HG03045 (cell line): ENCODE results near the gene NCEH1.
A peak's percentile ranks its signal among the peaks of the same experiment; 100 is the strongest.
"Not testable (repeated sequence)": the region's sequence is repeated elsewhere in the genome, so short reads cannot be mapped to it uniquely, and the experiment has no call there.

Experiments used
- ATAC-seq: cut with Tn5 transposase; IDR thresholded peaks from one replicate; pipeline ENCODE4 v1.9.1; 2021; ENCODE audit warnings: mild to moderate bottlenecking, moderate library complexity; ENCODE audit not compliant: unreplicated experiment

NCEH1 gene

DNA sequence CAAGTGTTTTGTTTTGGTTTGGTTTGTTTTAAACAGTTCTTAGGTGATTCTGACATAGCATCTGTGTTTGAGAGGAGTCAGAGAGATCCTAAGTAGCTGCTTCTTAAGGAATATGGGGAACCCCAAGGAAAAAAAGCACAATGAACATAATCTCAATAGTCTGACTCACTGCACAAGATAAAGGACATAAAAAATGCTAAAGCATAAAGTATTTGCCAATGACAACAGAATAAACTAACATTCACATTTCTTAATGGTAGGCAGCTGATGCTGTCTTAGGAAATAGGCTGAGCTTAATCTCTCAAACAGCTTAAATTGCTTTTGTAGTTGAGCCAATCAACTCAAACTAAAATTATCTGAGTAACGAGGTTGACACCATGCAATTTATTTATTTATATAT lies 2.9 kb downstream of the NCEH1 start:
- no peak for ATAC-seq

DNA sequence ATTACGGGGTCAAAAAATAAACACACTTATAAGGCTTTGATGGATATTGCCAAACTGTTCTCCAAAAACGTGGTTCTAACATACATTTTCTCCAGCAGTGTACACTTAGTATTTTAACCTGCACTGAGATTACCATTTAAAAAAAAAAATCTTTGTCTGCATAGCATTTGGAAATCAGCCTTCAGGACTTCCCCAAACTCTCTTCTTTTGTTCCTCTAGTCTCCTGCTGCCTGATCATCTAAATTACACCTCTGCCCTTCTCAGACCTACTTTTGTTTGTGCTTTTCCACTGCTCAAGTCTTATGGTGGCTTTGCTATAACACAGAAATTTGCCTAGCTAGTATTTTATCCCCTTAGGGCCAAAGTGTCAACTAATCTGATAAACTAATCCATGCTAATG lies 3.8 kb downstream of the NCEH1 start:
- ATAC-seq, result no peak

DNA sequence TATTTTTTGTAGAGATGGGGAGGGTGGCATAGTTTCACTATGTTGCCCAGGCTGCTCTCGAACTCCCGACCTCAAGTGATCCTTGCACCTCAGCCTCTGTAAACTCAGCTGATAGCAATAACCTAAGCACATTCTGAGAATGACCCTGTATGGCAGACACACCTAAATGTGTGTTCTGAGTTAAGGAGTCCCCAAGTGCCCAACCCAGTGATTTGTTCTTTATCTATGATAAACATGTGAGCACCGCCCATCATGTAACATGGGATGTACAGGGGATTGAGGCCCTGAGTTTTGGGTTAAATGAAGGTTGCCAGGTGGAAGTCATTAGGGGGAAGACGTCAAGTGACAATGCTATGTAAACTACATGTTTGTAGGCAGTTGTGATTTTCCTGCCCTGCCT lies 5.7 kb downstream of the NCEH1 start:
- ATAC-seq, result no peak

DNA sequence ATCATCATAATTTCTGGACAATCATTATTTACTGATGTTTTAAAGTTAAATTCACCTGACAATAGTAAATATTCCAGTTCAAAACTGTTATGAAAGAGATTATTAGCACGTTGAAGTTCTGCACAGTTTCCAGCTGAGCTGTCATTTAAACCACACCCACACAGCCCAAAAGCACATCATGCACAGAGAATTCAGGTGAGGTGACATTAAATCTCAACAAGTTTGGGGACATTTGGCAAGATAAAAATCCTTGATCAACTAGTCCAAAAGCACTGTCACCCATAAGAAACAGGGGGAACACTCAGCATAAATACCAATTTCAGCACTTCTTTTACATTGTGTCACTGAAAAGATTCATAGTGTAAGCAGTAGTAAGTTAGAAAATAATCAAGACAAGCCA lies 6.9 kb downstream of the NCEH1 start:
- ATAC-seq, result no peak

DNA sequence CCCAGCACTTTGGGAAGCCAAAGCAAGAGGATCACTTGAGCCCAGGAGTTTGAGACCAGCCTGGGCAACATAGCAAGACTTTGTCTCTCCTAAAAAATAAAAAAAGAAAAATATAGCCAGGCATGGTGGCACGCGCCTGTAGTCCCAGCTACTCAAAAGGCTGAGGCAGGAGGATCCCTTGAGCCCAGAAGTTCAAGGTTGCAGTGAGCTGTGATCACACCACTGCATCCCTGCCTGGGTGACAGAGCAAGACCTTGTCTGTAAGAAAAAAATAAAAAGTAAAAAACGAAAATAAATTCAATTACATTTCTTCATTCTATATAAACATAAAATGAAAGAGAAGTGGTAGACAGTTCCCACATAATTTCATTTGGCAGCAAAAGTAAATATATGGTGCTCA lies 8.1 kb downstream of the NCEH1 start:
- not testable (repeated sequence) for ATAC-seq

DNA sequence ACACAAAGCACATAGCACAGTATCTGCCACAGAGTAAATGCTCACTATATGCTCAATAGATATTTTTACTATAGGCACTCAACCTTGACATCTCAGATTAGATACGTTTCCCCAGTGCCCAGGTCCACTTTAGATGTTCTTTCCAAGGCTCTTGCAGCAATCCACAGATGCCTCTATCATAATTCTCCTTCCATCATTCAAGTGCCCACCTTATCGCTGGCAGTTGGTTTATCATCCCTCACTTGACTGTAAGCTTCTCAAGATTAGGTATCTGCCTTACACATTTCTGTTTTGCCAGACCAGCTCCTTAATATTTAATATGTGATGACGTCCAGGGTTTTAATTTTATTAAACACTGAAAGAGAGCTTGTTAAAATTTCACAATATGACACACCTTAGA lies 8.6 kb downstream of the NCEH1 start:
- ATAC-seq, result no peak

DNA sequence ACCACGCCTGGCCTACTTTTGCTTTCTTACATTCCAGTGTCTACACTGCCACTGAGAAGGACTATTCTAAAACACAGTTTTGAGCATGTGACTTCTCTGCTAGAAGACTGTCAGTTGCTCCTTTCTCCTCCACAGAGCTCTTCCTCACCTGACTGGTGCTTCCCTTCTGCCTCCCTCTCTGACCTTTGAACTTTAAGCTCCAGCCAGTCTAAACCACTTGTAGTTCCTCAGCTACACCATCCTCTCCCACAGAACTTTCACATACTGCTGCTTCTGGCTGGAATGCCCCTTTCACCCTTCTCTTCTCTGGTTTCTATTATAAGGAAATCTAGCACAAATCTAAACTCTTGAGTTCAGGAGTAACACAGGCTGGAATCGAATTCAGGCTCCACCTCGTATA lies 9.1 kb downstream of the NCEH1 start:
- ATAC-seq, result no peak

DNA sequence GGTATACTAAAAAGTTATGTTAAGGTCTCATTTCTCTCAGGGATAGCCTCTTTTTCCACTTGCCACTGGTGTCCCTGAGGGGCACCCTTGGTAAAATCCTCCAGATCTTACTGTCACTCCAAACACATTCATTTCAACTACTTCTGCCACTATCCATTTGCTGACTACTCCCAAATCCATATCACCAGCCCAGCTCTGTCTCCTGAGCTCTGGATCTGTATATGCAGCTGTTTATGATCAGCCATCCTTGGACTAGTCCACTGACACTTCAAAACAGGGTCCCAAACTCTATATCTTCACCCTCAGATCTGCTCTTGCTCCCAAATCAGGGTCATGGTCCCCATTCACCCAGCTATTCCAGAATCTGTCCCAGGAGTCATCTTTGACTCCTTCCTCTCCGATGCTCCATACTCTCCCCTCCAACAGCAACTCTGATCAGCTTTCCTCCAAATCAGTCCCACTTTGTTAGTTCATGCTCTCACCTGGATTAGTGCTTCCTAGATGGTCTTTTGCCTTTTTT lies 9.9 kb downstream of the NCEH1 start:
- ATAC-seq, result no peak

DNA sequence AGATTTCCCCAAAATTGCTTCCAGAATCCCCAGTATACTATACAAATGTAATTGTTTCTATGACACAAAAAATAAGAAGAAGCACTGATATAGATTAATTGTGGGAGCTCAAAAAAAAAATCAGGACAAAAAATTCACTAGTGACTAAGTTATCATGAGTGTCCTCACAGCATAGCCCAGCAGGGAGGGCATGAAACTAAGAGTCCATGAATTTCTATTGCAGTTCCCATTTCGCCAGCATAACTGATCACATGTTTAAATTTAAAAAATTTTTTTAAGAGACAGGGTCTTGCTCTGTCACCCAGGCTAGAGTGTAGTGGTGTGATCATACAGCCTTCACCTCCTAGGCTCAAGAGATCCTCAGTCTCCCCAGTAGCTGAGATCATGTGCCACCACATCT lies 10.6 kb downstream of the NCEH1 start:
- no peak for ATAC-seq

DNA sequence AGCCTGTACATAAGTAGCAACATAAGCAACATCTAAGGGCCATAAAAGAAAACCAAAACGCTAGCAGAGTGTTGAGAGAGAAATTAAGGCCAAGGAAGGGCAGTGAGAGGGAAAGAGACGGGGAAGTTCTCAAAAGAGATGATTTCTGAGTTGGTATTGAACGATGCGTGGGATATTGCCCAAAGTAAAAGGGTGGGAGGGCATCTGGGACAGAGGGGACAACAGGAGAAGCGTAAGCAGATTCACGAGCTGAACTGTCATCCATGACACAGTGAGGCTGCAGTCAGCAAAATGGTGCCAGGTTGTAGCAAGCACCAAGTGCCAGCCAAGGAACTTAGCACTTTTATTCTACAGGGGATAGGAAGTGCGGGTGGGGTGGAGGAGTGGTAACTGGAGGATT lies 11.8 kb downstream of the NCEH1 start:
- ATAC-seq, result no peak

DNA sequence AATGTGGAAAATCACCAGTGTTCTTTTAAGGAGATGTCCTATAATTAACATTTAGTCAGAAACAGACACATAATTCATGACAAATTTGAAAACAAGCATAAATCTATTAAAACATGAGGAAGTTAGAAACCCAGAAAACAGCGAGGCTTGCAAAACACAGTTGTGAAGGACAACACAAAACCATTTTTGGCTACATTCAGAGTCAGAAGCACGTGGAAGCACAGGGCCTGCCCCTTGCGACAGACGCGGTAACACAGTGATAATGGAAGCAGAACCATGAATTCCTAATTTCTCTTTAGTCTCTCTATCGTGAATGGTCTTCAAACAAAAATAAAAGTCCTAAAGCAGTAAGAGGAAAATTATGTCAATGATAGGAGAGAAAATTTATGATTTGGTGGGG lies 12.2 kb downstream of the NCEH1 start:
- no peak for ATAC-seq

DNA sequence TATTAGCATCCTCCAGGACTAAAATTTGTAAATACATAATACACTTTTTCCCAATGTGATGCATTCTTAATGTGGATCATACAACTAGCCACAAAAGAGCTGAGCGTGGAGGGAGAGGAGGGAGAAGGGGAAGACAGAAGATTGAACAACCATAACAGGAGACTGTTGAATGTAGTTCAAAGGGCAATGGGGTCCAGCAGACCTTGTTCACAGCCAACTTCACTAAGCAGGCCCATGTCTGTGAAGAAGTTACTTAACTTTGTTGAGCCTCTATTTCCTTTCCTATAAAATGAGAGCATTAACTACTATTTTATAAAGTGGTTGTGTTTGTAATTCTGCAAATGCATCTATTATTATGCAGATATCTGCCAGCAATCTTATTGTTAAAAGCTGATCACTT lies 13.3 kb downstream of the NCEH1 start:
- no peak for ATAC-seq

DNA sequence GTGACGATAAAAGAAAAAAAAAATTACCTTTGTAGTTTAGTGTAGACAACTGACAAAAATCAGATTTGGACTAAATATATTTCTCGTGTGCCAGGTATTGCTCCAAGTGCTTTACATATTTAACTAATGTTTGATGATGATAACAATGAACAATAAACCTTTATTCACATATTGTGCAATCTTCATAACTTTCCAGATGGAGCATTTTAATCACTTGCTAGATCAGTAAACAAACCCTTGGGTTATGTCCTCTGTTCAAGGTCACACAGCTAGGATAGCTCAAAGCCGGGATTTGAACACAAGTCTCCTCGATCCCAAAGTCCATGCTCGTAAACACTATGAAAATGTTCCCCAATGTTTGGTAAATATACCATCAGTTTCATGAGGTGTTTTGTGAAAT lies 14.5 kb downstream of the NCEH1 start:
- no peak for ATAC-seq

DNA sequence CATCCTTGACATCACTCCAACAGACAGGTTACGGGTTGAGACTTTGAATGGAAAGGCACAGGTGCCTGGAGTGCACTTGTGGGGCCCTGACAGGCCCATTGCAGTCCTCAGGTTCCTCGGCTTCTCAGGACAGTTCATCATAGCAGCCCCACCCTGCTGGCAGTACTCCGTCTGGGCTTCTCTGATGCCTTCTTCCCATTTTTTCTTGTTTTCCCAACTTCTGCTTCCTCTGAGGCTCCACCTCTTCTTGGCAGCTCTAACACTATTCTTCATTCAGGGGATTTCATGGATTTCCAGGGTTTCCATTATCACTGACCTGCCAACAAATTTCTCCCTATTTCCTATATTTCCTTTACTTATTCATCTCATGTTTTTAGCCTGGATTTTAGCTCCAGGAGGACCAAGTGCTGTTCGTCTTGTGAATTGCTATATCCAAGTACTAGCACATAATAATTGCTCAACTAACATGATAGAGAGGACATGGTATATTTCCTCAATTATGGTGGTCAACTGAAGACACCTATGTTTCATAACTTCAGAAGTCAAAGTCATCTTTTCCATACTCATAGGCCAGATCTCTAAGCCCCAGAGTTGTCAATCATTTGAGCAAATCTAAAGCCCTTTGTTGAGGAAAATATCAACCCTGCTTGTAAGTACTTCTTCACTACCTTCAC lies 16.2 kb downstream of the NCEH1 start:
- no peak for ATAC-seq

DNA sequence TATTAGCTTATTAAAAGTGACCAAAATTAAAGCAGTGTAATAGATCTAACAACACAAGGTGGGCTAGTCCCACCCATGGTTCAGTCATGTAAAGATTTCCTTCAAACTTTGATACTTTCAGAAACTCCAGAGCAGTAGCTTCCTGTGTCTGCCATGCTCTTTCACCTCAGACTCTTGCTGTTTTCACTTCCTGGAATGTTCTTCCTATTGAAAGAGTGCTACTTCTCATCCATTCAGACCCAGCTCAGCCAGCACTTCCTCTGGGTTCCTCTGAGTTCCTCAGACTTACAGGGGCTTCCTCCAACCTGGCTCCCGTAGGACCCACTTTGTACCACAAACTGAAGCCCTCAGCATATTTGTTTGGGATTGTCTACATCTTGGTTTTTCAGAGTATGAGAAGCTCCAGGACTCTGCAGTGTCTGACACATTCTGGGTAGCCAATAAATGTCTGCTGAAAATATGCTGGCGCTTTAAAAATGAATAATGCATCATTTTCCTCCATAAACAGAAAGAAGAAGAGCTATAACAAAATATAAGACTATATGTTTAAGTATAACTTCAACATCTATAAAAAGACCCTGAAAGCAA lies 18.0 kb downstream of the NCEH1 start:
- ATAC-seq, result peak; percentile 62

DNA sequence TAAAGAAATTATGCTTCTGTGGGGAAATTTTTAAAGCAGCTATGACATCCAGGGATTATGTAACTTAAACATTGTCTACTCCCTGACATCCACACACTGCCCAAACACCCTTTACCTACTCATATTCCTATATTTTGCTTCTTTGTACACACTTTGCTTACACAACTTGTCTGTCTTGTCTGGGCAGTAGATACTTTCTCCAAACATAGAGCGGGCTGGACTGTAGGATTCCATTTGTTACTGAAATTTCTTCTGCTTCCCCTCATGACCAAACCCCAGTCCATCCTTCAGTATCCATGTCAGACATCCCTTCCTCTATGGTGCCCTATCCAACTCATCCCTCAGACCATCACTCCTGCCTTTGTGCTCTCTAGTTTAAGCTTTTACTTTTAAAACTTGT lies 19.9 kb downstream of the NCEH1 start:
- ATAC-seq, result no peak

DNA sequence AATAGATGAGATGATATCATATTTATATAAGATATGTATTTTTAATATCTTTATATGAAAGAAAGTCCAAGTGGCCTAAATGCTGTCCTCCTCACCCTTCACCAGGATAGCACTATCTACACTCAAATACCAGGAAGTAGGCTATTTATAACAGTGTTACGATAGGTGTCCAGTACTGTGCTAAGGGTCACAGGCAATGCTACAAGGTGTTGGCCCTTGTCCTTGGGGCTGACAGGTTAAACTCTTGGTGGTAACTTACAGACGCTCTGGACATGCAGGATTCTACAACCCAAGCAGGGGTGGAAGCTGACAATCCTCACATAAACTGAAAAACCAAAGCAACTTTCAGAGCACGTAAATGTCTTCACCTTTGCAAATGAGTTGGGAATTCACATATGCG lies 22.3 kb downstream of the NCEH1 start:
- no peak for ATAC-seq

DNA sequence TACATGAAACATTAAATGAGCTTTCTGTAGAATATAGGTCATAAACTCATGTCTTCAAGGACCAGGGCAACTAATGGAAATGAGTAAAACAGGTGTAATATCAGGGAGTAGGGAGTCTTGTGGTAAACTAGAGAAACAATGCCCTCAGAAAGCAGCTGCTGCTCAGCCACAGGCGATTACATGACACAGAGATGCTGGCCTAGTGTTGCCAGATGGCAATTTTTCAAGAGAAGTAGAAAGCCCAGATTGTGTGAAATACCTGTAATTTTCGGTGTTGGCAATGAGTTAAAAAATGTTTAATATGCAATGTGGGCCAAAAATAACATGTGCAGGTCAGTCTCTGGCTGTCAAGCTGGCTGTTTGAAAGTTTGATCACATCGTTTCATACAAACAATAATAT lies 23.4 kb downstream of the NCEH1 start:
- ATAC-seq, result no peak

DNA sequence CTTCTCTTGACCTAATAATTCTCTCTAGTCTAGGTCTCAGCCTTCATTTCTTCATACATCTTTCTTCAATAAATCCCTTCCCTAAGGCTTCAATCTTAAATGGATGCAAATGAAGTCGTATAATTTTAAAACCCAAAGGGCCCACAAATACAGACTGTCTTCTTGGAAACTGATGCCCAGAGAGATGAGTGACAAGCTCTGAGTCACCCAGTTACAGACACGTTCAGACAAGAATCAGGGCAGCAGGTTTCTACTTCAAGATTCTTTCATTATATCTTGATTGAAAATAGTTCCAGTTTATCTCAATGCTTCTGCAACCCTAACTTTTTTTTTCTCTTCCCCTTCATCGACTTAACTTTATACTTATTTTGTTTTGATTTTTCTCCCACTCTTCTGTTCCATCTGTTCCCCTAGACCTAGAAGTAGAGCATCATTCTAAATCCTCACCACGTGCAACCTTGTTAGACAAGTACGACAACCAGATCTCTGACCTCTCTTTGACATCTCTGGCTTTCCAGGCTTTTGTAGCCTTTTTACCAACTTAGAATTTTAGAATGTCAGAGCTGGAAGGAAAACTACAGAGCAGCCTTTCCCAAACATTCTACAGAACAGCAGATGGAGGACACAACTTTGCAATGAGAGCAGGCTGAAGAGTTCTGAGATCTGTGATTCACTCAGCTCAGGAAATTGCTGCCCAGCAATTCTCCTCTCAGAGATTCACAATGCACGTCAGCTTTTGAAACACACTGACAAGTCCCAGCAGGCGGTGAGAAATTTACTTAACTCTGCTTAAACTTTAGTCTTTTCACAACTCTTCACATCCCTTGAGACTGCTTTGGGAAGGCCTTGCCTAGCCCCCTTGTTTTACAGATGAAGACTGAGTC lies 25.3 kb downstream of the NCEH1 start:
- no peak for ATAC-seq

DNA sequence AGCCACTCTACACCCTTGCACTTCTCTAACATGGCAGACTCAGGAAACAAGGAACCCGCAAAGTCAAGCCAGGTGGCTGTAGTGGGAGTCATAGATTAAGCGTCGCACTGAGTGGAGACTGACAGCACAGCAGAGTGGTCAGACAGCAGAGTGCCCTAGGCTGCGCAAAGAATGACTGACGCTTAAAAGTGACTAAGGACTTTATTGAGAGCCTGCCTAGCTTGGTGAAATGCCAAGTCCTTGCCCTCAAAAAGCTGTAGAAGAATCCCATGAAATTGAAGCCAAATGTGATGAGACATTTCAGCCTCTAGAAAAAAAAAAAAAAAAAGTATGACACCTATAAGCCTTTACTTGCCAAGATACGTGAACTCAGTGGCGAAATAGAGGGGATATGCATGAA lies 30.2 kb downstream of the NCEH1 start:
- no peak for ATAC-seq

DNA sequence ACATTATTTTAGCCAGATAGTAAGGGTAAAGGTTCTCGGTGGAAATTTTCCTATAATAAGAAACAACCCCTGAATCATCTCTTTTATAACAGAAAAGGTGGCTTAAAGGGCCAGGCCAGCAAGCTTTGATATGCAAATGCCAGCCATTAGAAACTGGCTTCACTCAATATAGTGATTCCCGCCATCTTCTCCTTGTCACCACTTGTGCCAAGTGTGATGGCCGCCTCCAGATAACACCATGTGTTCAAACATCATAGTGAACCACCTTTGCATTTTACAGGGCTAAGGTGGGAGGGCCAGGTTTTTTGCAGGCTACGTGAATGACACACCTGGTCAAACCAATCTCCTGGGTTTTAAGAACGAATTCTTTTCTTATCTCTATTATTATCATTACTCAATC lies 31.3 kb downstream of the NCEH1 start:
- ATAC-seq, result no peak

DNA sequence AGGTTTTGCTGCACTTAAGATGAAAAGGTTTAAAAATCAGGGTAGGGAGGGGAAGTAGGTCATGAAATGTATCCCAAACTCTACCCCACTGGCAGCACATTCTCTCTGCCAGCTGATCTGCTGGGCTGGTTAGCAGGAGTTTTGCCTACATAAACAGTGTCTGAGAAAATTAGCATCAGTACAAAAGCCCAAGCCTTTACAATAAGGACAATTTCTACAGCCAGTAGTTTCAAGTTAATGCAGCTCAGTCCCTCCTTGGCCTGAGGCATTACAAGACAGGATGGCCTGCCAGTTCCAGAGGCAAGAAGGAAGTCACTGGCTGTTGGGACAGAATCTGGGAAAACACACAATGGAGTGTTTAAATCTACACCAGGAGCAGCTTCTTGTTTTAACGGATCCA lies 32.8 kb downstream of the NCEH1 start:
- no peak for ATAC-seq
